ENCODE results near the gene C16orf74.

Gene C16orf74

GRCh38 chr16:85770741-85771140 is 19.8 kb upstream of the C16orf74 start:
- Histone ChIP-seq H4K5ac (ENCODE audit: low read length) (no peak overlapping the region), H3K4ac (ENCODE audit: low read depth, low read length) (no peak overlapping the region), H3K4me1 (ENCODE audit: control insufficient read depth, low read depth, low read length) (no peaks in the 10 kb centered on the region), H3K9ac (ENCODE audit: low read length) (no peak overlapping the region), H3K79me1 (ENCODE audit: low read length) (no peaks in the 10 kb centered on the region), H3K79me2 (ENCODE audit: control insufficient read depth, insufficient read depth, low read length) (no peaks in the 10 kb centered on the region), H3K4me2 (ENCODE audit: low read length) (no peak overlapping the region), H2BK120ac (ENCODE audit: low read depth, low read length) (no peak overlapping the region), H3K18ac (ENCODE audit: low read length) (no peak overlapping the region), H3K27me3 (ENCODE audit: insufficient read depth, low read length, poor library complexity) (no peaks in the 10 kb centered on the region), H2BK5ac (ENCODE audit: low read length) (no peak overlapping the region), H3K23ac (ENCODE audit: low read length) (no peak overlapping the region), H3K56ac (ENCODE audit: low read length) (no peak overlapping the region), H3K27ac (ENCODE audit: low read depth, low read length) (no peak overlapping the region), H3K4me3 (ENCODE audit: low read length) (no peak overlapping the region), H3K36me3 (ENCODE audit: control insufficient read depth, insufficient read depth, low read length) (no peaks in the 10 kb centered on the region), H4K8ac (ENCODE audit: low read depth, low read length) (no peak overlapping the region), H2BK15ac (replicated peaks; ENCODE audit: low read depth) (no peak overlapping the region), H2AK5ac (ENCODE audit: low read length) (no peak overlapping the region)
- DNase-seq, result no peak
- WGBS (ENCODE audit: extremely low coverage, insufficient coverage, low lambda C conversion rate), result no CpG with 5 or more reads among the region's 6 CpGs

GRCh38 chr16:85768199-85768598 is 17.3 kb upstream of the C16orf74 start:
- Histone ChIP-seq H3K79me1 (ENCODE audit: low read length) (no peaks in the 10 kb centered on the region), H3K4ac (ENCODE audit: low read depth, low read length) (no peak overlapping the region), H3K4me2 (ENCODE audit: low read length) (no peak overlapping the region), H3K56ac (ENCODE audit: low read length) (no peak overlapping the region), H3K27ac (ENCODE audit: low read depth, low read length) (no peak overlapping the region), H4K5ac (ENCODE audit: low read length) (no peak overlapping the region), H3K36me3 (ENCODE audit: control insufficient read depth, insufficient read depth, low read length) (no peaks in the 10 kb centered on the region), H4K8ac (ENCODE audit: low read depth, low read length) (no peak overlapping the region), H3K18ac (ENCODE audit: low read length) (no peak overlapping the region), H2BK120ac (ENCODE audit: low read depth, low read length) (no peak overlapping the region), H2AK5ac (ENCODE audit: low read length) (no peak overlapping the region), H2BK5ac (ENCODE audit: low read length) (no peak overlapping the region), H2BK15ac (replicated peaks; ENCODE audit: low read depth) (no peak overlapping the region), H3K4me3 (ENCODE audit: low read length) (no peak overlapping the region), H3K23ac (ENCODE audit: low read length) (no peak overlapping the region), H3K79me2 (ENCODE audit: control insufficient read depth, insufficient read depth, low read length) (no peaks in the 10 kb centered on the region), H3K9ac (ENCODE audit: low read length) (no peak overlapping the region), H3K27me3 (ENCODE audit: insufficient read depth, low read length, poor library complexity) (no peaks in the 10 kb centered on the region), H3K4me1 (ENCODE audit: control insufficient read depth, low read depth, low read length) (no peaks in the 10 kb centered on the region)
- WGBS (ENCODE audit: extremely low coverage, insufficient coverage, low lambda C conversion rate), result no CpG with 5 or more reads among the region's 2 CpGs
- DNase-seq, result peak; percentile 71

- WGBS (ENCODE audit: extremely low coverage, insufficient coverage, low lambda C conversion rate), result no CpG with 5 or more reads among the region's 8 CpGs
- no peak overlapping the region for H3K27ac ChIP-seq (ENCODE audit: low read depth, low read length)
- no peak overlapping the region for H3K56ac ChIP-seq (ENCODE audit: low read length)
- H2BK15ac ChIP-seq (replicated peaks; ENCODE audit: low read depth), result no peak overlapping the region
- H2AK5ac ChIP-seq (ENCODE audit: low read length), result no peak overlapping the region
- no peak overlapping the region for H3K4ac ChIP-seq (ENCODE audit: low read depth, low read length)
- H3K18ac ChIP-seq (ENCODE audit: low read length), result no peak overlapping the region
- no peaks in the 10 kb centered on the region for H3K4me1 ChIP-seq (ENCODE audit: control insufficient read depth, low read depth, low read length)
- no peak overlapping the region for H2BK5ac ChIP-seq (ENCODE audit: low read length)
- H4K8ac ChIP-seq (ENCODE audit: low read depth, low read length), result no peak overlapping the region
- H3K4me2 ChIP-seq (ENCODE audit: low read length), result no peak overlapping the region
- no peaks in the 10 kb centered on the region for H3K79me1 ChIP-seq (ENCODE audit: low read length)
- H4K5ac ChIP-seq (ENCODE audit: low read length), result no peak overlapping the region
- H3K9ac ChIP-seq (ENCODE audit: low read length), result no peak overlapping the region
- H3K27me3 ChIP-seq (ENCODE audit: insufficient read depth, low read length, poor library complexity), result no peaks in the 10 kb centered on the region
- DNase-seq, result peak; percentile 80
- H3K23ac ChIP-seq (ENCODE audit: low read length), result no peak overlapping the region
- H3K36me3 ChIP-seq (ENCODE audit: control insufficient read depth, insufficient read depth, low read length), result no peaks in the 10 kb centered on the region
- no peak overlapping the region for H2BK120ac ChIP-seq (ENCODE audit: low read depth, low read length)
- no peaks in the 10 kb centered on the region for H3K79me2 ChIP-seq (ENCODE audit: control insufficient read depth, insufficient read depth, low read length)
- H3K4me3 ChIP-seq (ENCODE audit: low read length), result no peak overlapping the region
These were observed 16.6 kb upstream of the C16orf74 start for GRCh38 chr16:85767531-85767930.

GRCh38 chr16:85765767-85766166 is 14.9 kb upstream of the C16orf74 start:
- WGBS (ENCODE audit: extremely low coverage, insufficient coverage, low lambda C conversion rate), result no CpG with 5 or more reads among the region's 8 CpGs
- no peaks in the 10 kb centered on the region for H3K79me1 ChIP-seq (ENCODE audit: low read length)
- H2BK15ac ChIP-seq (replicated peaks; ENCODE audit: low read depth), result no peak overlapping the region
- no peaks in the 10 kb centered on the region for H3K79me2 ChIP-seq (ENCODE audit: control insufficient read depth, insufficient read depth, low read length)
- H3K18ac ChIP-seq (ENCODE audit: low read length), result no peak overlapping the region
- H3K4me3 ChIP-seq (ENCODE audit: low read length), result no peak overlapping the region
- H2AK5ac ChIP-seq (ENCODE audit: low read length), result no peak overlapping the region
- H3K4me2 ChIP-seq (ENCODE audit: low read length), result no peak overlapping the region
- H3K36me3 ChIP-seq (ENCODE audit: control insufficient read depth, insufficient read depth, low read length), result no peaks in the 10 kb centered on the region
- no peaks in the 10 kb centered on the region for H3K27me3 ChIP-seq (ENCODE audit: insufficient read depth, low read length, poor library complexity)
- no peaks in the 10 kb centered on the region for H3K4me1 ChIP-seq (ENCODE audit: control insufficient read depth, low read depth, low read length)
- H3K4ac ChIP-seq (ENCODE audit: low read depth, low read length), result no peak overlapping the region
- DNase-seq, result no peak
- no peak overlapping the region for H2BK120ac ChIP-seq (ENCODE audit: low read depth, low read length)
- H2BK5ac ChIP-seq (ENCODE audit: low read length), result no peak overlapping the region
- H3K23ac ChIP-seq (ENCODE audit: low read length), result no peak overlapping the region
- H3K9ac ChIP-seq (ENCODE audit: low read length), result no peak overlapping the region
- no peak overlapping the region for H4K5ac ChIP-seq (ENCODE audit: low read length)
- H4K8ac ChIP-seq (ENCODE audit: low read depth, low read length), result no peak overlapping the region
- H3K56ac ChIP-seq (ENCODE audit: low read length), result no peak overlapping the region
- no peak overlapping the region for H3K27ac ChIP-seq (ENCODE audit: low read depth, low read length)

- Histone ChIP-seq H3K79me1 (ENCODE audit: low read length) (no peaks in the 10 kb centered on the region), H3K36me3 (ENCODE audit: control insufficient read depth, insufficient read depth, low read length) (no peaks in the 10 kb centered on the region), H3K23ac (ENCODE audit: low read length) (no peak overlapping the region), H3K9ac (ENCODE audit: low read length) (no peak overlapping the region), H2BK15ac (replicated peaks; ENCODE audit: low read depth) (no peak overlapping the region), H3K4me2 (ENCODE audit: low read length) (no peak overlapping the region), H2BK5ac (ENCODE audit: low read length) (no peak overlapping the region), H3K18ac (ENCODE audit: low read length) (no peak overlapping the region), H3K4ac (ENCODE audit: low read depth, low read length) (no peak overlapping the region), H4K8ac (ENCODE audit: low read depth, low read length) (no peak overlapping the region), H3K27ac (ENCODE audit: low read depth, low read length) (no peak overlapping the region), H3K56ac (ENCODE audit: low read length) (no peak overlapping the region), H3K4me1 (ENCODE audit: control insufficient read depth, low read depth, low read length) (no peaks in the 10 kb centered on the region), H3K79me2 (ENCODE audit: control insufficient read depth, insufficient read depth, low read length) (no peaks in the 10 kb centered on the region), H3K27me3 (ENCODE audit: insufficient read depth, low read length, poor library complexity) (no peaks in the 10 kb centered on the region), H3K4me3 (ENCODE audit: low read length) (no peak overlapping the region), H4K5ac (ENCODE audit: low read length) (no peak overlapping the region), H2AK5ac (ENCODE audit: low read length) (no peak overlapping the region), H2BK120ac (ENCODE audit: low read depth, low read length) (no peak overlapping the region)
- DNase-seq, result no peak
- no CpG with 5 or more reads among the region's 8 CpGs for WGBS (ENCODE audit: extremely low coverage, insufficient coverage, low lambda C conversion rate)
These were observed 14.3 kb upstream of the C16orf74 start for GRCh38 chr16:85765211-85765610.

GRCh38 chr16:85763616-85764015 is 12.7 kb upstream of the C16orf74 start:
- Histone ChIP-seq H2AK5ac (ENCODE audit: low read length) (no peak overlapping the region), H2BK15ac (replicated peaks; ENCODE audit: low read depth) (no peak overlapping the region), H3K23ac (ENCODE audit: low read length) (no peak overlapping the region), H2BK5ac (ENCODE audit: low read length) (no peak overlapping the region), H3K9ac (ENCODE audit: low read length) (no peak overlapping the region), H3K56ac (ENCODE audit: low read length) (no peak overlapping the region), H3K4me3 (ENCODE audit: low read length) (no peak overlapping the region), H3K18ac (ENCODE audit: low read length) (no peak overlapping the region), H3K27me3 (ENCODE audit: insufficient read depth, low read length, poor library complexity) (no peaks in the 10 kb centered on the region), H3K36me3 (ENCODE audit: control insufficient read depth, insufficient read depth, low read length) (no peaks in the 10 kb centered on the region), H3K4ac (ENCODE audit: low read depth, low read length) (no peak overlapping the region), H4K5ac (ENCODE audit: low read length) (no peak overlapping the region), H3K4me1 (ENCODE audit: control insufficient read depth, low read depth, low read length) (no peaks in the 10 kb centered on the region), H3K4me2 (ENCODE audit: low read length) (no peak overlapping the region), H3K79me2 (ENCODE audit: control insufficient read depth, insufficient read depth, low read length) (no peaks in the 10 kb centered on the region), H3K27ac (ENCODE audit: low read depth, low read length) (no peak overlapping the region), H3K79me1 (ENCODE audit: low read length) (no peaks in the 10 kb centered on the region), H4K8ac (ENCODE audit: low read depth, low read length) (no peak overlapping the region), H2BK120ac (ENCODE audit: low read depth, low read length) (no peak overlapping the region)
- WGBS (ENCODE audit: extremely low coverage, insufficient coverage, low lambda C conversion rate), result no CpG with 5 or more reads among the region's 2 CpGs
- no peak for DNase-seq

All from mesendoderm (in vitro differentiated cells).